WTC11 (cell line): ENCODE data around the gene VPS8. TPM values are rescaled to one million over a fixed set of nuclear protein-coding genes. Genes with fewer than 3 reads are reported as not detected.
A peak's percentile ranks its signal among the peaks of the same experiment; 100 is the strongest.

Experiments
- ATAC-seq: fragments of 200-7000 bp; cut with Tn5 transposase; 2 replicates; pipeline ENCODE4 v1.10.0; 2021; ENCODE audit warnings: mild to moderate bottlenecking, moderate library complexity
- CTCF ChIA-PET: fragments of 300-600 bp; sonication (Branson Sonifier 250); formaldehyde crosslinking; loops from one replicate; lab custom pipeline; 2021; ENCODE audit warnings: antibody characterized with exemption; lab: Charles Lee
- POLR2A ChIA-PET: fragments of 350-600 bp; sonication (Branson Sonifier 250); formaldehyde crosslinking; loops from one replicate; lab custom pipeline; 2021; ENCODE audit warnings: antibody characterized with exemption; lab: Charles Lee
- DNase-seq: peaks from one replicate; pipeline ENCODE4 v3.0.0; 2021; ENCODE audit warnings: low spot score
- H3K27ac Mint-ChIP-seq: 2 replicates; pipeline ENCODE4 v1.8.0; 2021; ENCODE audit warnings: mixed read lengths
- H3K27me3 Mint-ChIP-seq: 2 replicates; pipeline ENCODE4 v1.8.0; 2021; ENCODE audit warnings: low read depth, mild to moderate bottlenecking, moderate library complexity, mixed read lengths
- H3K36me3 Mint-ChIP-seq: 2 replicates; pipeline ENCODE4 v1.8.0; 2021; ENCODE audit warnings: mixed read lengths
- H3K4me1 Mint-ChIP-seq: 2 replicates; pipeline ENCODE4 v1.8.0; 2022; ENCODE audit warnings: mixed read lengths
- H3K4me3 Mint-ChIP-seq: 2 replicates; pipeline ENCODE4 v1.8.0; 2021; ENCODE audit warnings: mild to moderate bottlenecking, moderate library complexity, mixed read lengths
- H3K9me3 Mint-ChIP-seq: 2 replicates; pipeline ENCODE4 v1.8.0; 2021; ENCODE audit warnings: mixed read lengths
- ATF3 ChIP-seq: sonication (generic); formaldehyde crosslinking; conservative IDR thresholded peaks from 2 replicates; pipeline ENCODE4 v1.8.1; 2022; ENCODE audit warnings: mild to moderate bottlenecking, missing genetic modification reagents
- CDX4 ChIP-seq: fragments of 250-450 bp; sonication (Bioruptor Pico); IDR thresholded peaks from 2 replicates; pipeline ENCODE4 v1.9.0; 2021; ENCODE audit warnings: moderate library complexity, mild to moderate bottlenecking, inconsistent platforms, borderline replicate concordance
- E2F1 ChIP-seq: sonication (generic); formaldehyde crosslinking; IDR thresholded peaks from 2 replicates; pipeline ENCODE4 v1.8.0; 2022; ENCODE audit warnings: mild to moderate bottlenecking, missing genetic modification reagents
- EMX1 ChIP-seq: fragments of 250-450 bp; sonication (Bioruptor Pico); IDR thresholded peaks from 2 replicates; pipeline ENCODE4 v1.8.0; 2021; ENCODE audit warnings: mild to moderate bottlenecking
- HMGA2 ChIP-seq: fragments of 250-450 bp; sonication (Bioruptor Pico); IDR thresholded peaks from 2 replicates; pipeline ENCODE4 v1.4.0; 2021; ENCODE audit warnings: mild to moderate bottlenecking, moderate library complexity
- IRF1 ChIP-seq: sonication (generic); formaldehyde crosslinking; IDR thresholded peaks from 2 replicates; pipeline ENCODE4 v1.8.0; 2023; ENCODE audit warnings: missing genetic modification reagents
- IRF2 ChIP-seq: sonication (generic); formaldehyde crosslinking; IDR thresholded peaks from 2 replicates; pipeline ENCODE4 v1.8.0; 2022; ENCODE audit warnings: low read depth, missing genetic modification reagents, borderline replicate concordance
- KAT7 ChIP-seq: sonication (generic); formaldehyde crosslinking; IDR thresholded peaks from 2 replicates; pipeline ENCODE4 v1.8.1; 2023; ENCODE audit warnings: missing genetic modification reagents, mild to moderate bottlenecking, borderline replicate concordance
- MLX ChIP-seq: sonication (generic); formaldehyde crosslinking; IDR thresholded peaks from 2 replicates; pipeline ENCODE4 v1.8.1; 2023; ENCODE audit warnings: mild to moderate bottlenecking, missing genetic modification reagents, moderate library complexity
- SOX15 ChIP-seq: fragments of 250-450 bp; sonication (Bioruptor Pico); IDR thresholded peaks from 2 replicates; pipeline ENCODE4 v1.9.0; 2021; ENCODE audit warnings: mild to moderate bottlenecking
- ZNF138 ChIP-seq: sonication (generic); formaldehyde crosslinking; conservative IDR thresholded peaks from 2 replicates; pipeline ENCODE4 v1.8.1; 2022; ENCODE audit warnings: mild to moderate bottlenecking, moderate library complexity, missing genetic modification reagents
- ZNF425 ChIP-seq: fragments of 250-450 bp; sonication (Bioruptor Pico); conservative IDR thresholded peaks from 2 replicates; pipeline ENCODE4 v1.9.0; 2021; ENCODE audit warnings: mild to moderate bottlenecking
- total RNA-seq: library from RNA; stranded (reverse); gene quantifications from 3 replicates; pipeline ENCODE4 v1.2.3, GENCODE V29; 2021
- TF ChIP-seq, protein P1 (sequence below): sonication (generic); formaldehyde crosslinking; IDR thresholded peaks from 2 replicates; pipeline ENCODE4 v1.8.1; 2023; ENCODE audit warnings: mild to moderate bottlenecking, missing genetic modification reagents, borderline replicate concordance
- TF ChIP-seq, protein P2 (sequence below): sonication (generic); formaldehyde crosslinking; IDR thresholded peaks from 2 replicates; pipeline ENCODE4 v1.8.0; 2023; ENCODE audit warnings: missing genetic modification reagents, mild to moderate bottlenecking, borderline replicate concordance
- TF ChIP-seq, protein P3 (sequence below): fragments of 200-600 bp; IDR thresholded peaks from 2 replicates; pipeline ENCODE4 v1.8.0; 2022; ENCODE audit warnings: antibody characterized with exemption

VPS8 gene
- total RNA-seq, 1 experiment from 2014 or later = 44.9 TPM

- TF ChIP-seq, protein P1, sequence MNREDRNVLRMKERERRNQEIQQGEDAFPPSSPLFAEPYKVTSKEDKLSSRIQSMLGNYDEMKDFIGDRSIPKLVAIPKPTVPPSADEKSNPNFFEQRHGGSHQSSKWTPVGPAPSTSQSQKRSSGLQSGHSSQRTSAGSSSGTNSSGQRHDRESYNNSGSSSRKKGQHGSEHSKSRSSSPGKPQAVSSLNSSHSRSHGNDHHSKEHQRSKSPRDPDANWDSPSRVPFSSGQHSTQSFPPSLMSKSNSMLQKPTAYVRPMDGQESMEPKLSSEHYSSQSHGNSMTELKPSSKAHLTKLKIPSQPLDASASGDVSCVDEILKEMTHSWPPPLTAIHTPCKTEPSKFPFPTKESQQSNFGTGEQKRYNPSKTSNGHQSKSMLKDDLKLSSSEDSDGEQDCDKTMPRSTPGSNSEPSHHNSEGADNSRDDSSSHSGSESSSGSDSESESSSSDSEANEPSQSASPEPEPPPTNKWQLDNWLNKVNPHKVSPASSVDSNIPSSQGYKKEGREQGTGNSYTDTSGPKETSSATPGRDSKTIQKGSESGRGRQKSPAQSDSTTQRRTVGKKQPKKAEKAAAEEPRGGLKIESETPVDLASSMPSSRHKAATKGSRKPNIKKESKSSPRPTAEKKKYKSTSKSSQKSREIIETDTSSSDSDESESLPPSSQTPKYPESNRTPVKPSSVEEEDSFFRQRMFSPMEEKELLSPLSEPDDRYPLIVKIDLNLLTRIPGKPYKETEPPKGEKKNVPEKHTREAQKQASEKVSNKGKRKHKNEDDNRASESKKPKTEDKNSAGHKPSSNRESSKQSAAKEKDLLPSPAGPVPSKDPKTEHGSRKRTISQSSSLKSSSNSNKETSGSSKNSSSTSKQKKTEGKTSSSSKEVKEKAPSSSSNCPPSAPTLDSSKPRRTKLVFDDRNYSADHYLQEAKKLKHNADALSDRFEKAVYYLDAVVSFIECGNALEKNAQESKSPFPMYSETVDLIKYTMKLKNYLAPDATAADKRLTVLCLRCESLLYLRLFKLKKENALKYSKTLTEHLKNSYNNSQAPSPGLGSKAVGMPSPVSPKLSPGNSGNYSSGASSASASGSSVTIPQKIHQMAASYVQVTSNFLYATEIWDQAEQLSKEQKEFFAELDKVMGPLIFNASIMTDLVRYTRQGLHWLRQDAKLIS (CRISPR knock-in tag) = no peak
- TF ChIP-seq E2F1 (CRISPR knock-in tag) = no peak
- TF ChIP-seq, protein P2, sequence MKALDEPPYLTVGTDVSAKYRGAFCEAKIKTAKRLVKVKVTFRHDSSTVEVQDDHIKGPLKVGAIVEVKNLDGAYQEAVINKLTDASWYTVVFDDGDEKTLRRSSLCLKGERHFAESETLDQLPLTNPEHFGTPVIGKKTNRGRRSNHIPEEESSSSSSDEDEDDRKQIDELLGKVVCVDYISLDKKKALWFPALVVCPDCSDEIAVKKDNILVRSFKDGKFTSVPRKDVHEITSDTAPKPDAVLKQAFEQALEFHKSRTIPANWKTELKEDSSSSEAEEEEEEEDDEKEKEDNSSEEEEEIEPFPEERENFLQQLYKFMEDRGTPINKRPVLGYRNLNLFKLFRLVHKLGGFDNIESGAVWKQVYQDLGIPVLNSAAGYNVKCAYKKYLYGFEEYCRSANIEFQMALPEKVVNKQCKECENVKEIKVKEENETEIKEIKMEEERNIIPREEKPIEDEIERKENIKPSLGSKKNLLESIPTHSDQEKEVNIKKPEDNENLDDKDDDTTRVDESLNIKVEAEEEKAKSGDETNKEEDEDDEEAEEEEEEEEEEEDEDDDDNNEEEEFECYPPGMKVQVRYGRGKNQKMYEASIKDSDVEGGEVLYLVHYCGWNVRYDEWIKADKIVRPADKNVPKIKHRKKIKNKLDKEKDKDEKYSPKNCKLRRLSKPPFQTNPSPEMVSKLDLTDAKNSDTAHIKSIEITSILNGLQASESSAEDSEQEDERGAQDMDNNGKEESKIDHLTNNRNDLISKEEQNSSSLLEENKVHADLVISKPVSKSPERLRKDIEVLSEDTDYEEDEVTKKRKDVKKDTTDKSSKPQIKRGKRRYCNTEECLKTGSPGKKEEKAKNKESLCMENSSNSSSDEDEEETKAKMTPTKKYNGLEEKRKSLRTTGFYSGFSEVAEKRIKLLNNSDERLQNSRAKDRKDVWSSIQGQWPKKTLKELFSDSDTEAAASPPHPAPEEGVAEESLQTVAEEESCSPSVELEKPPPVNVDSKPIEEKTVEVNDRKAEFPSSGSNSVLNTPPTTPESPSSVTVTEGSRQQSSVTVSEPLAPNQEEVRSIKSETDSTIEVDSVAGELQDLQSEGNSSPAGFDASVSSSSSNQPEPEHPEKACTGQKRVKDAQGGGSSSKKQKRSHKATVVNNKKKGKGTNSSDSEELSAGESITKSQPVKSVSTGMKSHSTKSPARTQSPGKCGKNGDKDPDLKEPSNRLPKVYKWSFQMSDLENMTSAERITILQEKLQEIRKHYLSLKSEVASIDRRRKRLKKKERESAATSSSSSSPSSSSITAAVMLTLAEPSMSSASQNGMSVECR = no peak
- TF ChIP-seq CDX4 (CRISPR knock-in tag) = no peak
- no peak for TF ChIP-seq MLX (CRISPR knock-in tag)
- TF ChIP-seq ZNF138 (CRISPR knock-in tag) = no peak
These were observed 61.2 kb downstream of the VPS8 start (continued) for GRCh38 chr3:184873141-184873540.

DNA sequence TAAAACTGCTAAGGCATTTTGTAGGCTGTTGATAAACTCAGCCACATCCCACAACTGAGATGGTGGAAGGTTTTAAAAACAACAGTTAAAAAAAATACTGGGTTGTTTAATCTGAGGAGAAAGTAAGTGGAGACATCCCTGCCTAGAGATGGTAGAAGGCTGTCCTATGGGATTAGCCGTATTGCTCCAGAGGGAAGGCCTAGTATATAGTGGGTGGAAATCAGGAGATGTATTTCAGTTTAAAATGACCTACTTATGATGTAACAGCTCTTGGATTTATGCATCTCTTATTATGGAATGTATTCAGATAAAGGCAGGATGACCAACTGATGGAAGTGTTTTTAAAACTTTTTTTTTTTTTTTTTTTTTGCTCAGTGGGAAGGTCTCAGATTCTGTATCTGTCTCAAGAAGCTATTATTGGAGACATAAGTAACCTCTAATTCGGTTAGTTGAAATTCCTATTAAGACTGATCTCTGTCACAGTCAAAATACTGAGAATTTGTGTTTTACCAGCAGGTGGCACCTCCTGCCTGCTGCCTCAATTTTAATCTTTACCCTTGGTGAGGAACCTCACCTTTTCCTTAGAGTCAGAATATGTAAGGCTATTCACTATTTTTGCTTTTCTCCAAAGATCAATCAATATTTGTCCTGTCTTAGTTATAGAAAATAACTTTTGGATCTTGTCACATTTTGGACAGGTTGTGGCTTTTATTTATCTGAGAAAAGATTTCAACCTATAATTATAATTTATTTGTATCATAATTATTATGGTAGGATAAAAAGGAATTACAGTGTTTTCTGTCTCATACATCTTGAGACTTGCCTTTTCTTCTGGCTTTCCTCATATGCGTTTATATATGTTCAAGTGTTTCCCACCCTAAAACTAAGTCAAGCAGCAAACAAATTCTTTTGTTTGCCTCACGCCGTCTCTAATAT is 63.0 kb downstream of the VPS8 start:
- ChIA-PET CTCF (interaction anchor here (0.6 to 1.8 kb wide), 21 partner anchors 25 to 926 kb away, joined by 3 to 19 read pairs (median 4); partner anchors contain the start of gene C3orf70), POLR2A (interaction anchor here (0.6 kb wide), 2 partner anchors 70 to 302 kb away, joined by 3 to 5 read pairs; no protein-coding TSS in a partner anchor)
- no peaks in the 10 kb centered on the region for H3K9me3 Mint-ChIP-seq
- H3K4me1 Mint-ChIP-seq = peaks cover 6% of the 10 kb centered on the region; the same call in 1 of the 2 replicates
- DNase-seq = peak; percentile 18
- peak; percentile 43 for ATAC-seq
- TF ChIP-seq KAT7 (CRISPR knock-in tag) (no peak), EMX1 (CRISPR knock-in tag) (no peak), IRF2 (no peak), IRF1 (CRISPR knock-in tag) (no peak), ATF3 (CRISPR knock-in tag) (no peak), SOX15 (CRISPR knock-in tag) (no peak), HMGA2 (CRISPR knock-in tag) (no peak), ZNF425 (CRISPR knock-in tag) (no peak)
- TF ChIP-seq, protein P3, sequence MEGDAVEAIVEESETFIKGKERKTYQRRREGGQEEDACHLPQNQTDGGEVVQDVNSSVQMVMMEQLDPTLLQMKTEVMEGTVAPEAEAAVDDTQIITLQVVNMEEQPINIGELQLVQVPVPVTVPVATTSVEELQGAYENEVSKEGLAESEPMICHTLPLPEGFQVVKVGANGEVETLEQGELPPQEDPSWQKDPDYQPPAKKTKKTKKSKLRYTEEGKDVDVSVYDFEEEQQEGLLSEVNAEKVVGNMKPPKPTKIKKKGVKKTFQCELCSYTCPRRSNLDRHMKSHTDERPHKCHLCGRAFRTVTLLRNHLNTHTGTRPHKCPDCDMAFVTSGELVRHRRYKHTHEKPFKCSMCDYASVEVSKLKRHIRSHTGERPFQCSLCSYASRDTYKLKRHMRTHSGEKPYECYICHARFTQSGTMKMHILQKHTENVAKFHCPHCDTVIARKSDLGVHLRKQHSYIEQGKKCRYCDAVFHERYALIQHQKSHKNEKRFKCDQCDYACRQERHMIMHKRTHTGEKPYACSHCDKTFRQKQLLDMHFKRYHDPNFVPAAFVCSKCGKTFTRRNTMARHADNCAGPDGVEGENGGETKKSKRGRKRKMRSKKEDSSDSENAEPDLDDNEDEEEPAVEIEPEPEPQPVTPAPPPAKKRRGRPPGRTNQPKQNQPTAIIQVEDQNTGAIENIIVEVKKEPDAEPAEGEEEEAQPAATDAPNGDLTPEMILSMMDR = peak; percentile 43; the same call in 1 of the 2 replicates
- H3K4me3 Mint-ChIP-seq = no peak overlapping the region
- no peak overlapping the region for H3K27ac Mint-ChIP-seq
- no peaks in the 10 kb centered on the region for H3K36me3 Mint-ChIP-seq
- H3K27me3 Mint-ChIP-seq = no peaks in the 10 kb centered on the region
